Ovary (tissue), 3 donors: ENCODE measurements around the gene CELA2A.

Experiments
- EP300 ChIP-seq: sonication (generic); formaldehyde crosslinking; IDR thresholded peaks from one replicate; pipeline ENCODE4 v1.6.1; 2017; ENCODE audit warnings: antibody characterized with exemption
- POLR2A ChIP-seq: fragments of 450-650 bp; IDR thresholded peaks from one replicate; pipeline ENCODE4 v1.6.1; 2017; ENCODE audit warnings: antibody characterized with exemption, mild to moderate bottlenecking, moderate library complexity
- TF ChIP-seq, protein P1 (sequence below), 3 donors: fragments of 450-650 bp in 2 of 3; fragments of 200-600 bp in 1 of 3; IDR thresholded peaks; one replicate each; pipeline versions ENCODE4 v1.5.1 to v1.8.0; 2016 to 2022; ENCODE audit warnings: antibody characterized with exemption in 3 of 3, mild to moderate bottlenecking in 1 of 3
- donor health status: DM: no; HTN: no; CAD: no.

GRCh38 chr1:15472587-15472986, 16.1 kb downstream of the CELA2A start:
- TF ChIP-seq, protein P1, sequence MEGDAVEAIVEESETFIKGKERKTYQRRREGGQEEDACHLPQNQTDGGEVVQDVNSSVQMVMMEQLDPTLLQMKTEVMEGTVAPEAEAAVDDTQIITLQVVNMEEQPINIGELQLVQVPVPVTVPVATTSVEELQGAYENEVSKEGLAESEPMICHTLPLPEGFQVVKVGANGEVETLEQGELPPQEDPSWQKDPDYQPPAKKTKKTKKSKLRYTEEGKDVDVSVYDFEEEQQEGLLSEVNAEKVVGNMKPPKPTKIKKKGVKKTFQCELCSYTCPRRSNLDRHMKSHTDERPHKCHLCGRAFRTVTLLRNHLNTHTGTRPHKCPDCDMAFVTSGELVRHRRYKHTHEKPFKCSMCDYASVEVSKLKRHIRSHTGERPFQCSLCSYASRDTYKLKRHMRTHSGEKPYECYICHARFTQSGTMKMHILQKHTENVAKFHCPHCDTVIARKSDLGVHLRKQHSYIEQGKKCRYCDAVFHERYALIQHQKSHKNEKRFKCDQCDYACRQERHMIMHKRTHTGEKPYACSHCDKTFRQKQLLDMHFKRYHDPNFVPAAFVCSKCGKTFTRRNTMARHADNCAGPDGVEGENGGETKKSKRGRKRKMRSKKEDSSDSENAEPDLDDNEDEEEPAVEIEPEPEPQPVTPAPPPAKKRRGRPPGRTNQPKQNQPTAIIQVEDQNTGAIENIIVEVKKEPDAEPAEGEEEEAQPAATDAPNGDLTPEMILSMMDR (IDR thresholded peaks at IDR 0.05): no peak
- TF ChIP-seq EP300: no peak
- TF ChIP-seq POLR2A: no peak
